Trophoblast cell (in vitro differentiated cells and primary cell): ENCODE results near the gene MRPS9.

ENCODE experiments used
- DNase-seq, 2 donors: peaks; one replicate each; pipeline ENCODE4 v3.0.0-alpha.2; 2016
- H2AFZ ChIP-seq: 2 replicates; pipeline ENCODE4 v1.6.1; 2013; ENCODE audit warnings: low read length, moderate library complexity, mild to moderate bottlenecking; ENCODE audit not compliant: insufficient read depth, poor library complexity
- H2AK5ac ChIP-seq: 2 replicates; pipeline ENCODE4 v1.6.1; 2013; ENCODE audit warnings: mild to moderate bottlenecking, low read length
- H2BK120ac ChIP-seq: 2 replicates; pipeline ENCODE4 v1.6.1; 2013; ENCODE audit warnings: low read length, mild to moderate bottlenecking, moderate library complexity; ENCODE audit not compliant: insufficient read depth, poor library complexity
- H2BK12ac ChIP-seq: 2 replicates; pipeline ENCODE4 v1.6.1; 2013; ENCODE audit warnings: mild to moderate bottlenecking, low read length, moderate library complexity
- H2BK5ac ChIP-seq: 2 replicates; pipeline ENCODE4 v1.6.1; 2013; ENCODE audit warnings: low read length, low read depth, moderate library complexity, mild to moderate bottlenecking; ENCODE audit not compliant: poor library complexity
- H3K14ac ChIP-seq: 2 replicates; pipeline ENCODE4 v1.6.1; 2013; ENCODE audit warnings: mild to moderate bottlenecking, low read length
- H3K18ac ChIP-seq: 2 replicates; pipeline ENCODE4 v1.6.1; 2013; ENCODE audit warnings: mild to moderate bottlenecking, low read length
- H3K23ac ChIP-seq: 2 replicates; pipeline ENCODE4 v1.6.1; 2013; ENCODE audit warnings: low read length
- H3K27ac ChIP-seq: 2 replicates; pipeline ENCODE4 v1.5.1; 2013; ENCODE audit warnings: low read depth, mild to moderate bottlenecking, inconsistent platforms, low read length, moderate library complexity
- H3K27me3 ChIP-seq: 2 replicates; pipeline ENCODE4 v1.6.1; 2013; ENCODE audit warnings: inconsistent platforms, mild to moderate bottlenecking, low read length, moderate library complexity; ENCODE audit not compliant: insufficient read depth
- H3K36me3 ChIP-seq, 2 experiments: 1 replicate in 1 of 2; 2 replicates in 1 of 2; pipeline ENCODE4 v1.6.1; 2013; ENCODE audit warnings: low read length in 2 of 2, mild to moderate bottlenecking in 2 of 2, moderate library complexity in 1 of 2; ENCODE audit not compliant: insufficient read depth in 2 of 2, control insufficient read depth in 1 of 2
- H3K4ac ChIP-seq: 2 replicates; pipeline ENCODE4 v1.6.1; 2013; ENCODE audit warnings: low read depth, mild to moderate bottlenecking, low read length, moderate library complexity
- H3K4me1 ChIP-seq, 2 experiments: 1 replicate in 1 of 2; 2 replicates in 1 of 2; pipeline ENCODE4 v1.6.1; 2013; ENCODE audit warnings: low read length in 2 of 2, mild to moderate bottlenecking in 2 of 2, moderate library complexity in 1 of 2; ENCODE audit not compliant: insufficient read depth in 2 of 2, control insufficient read depth in 1 of 2
- H3K4me2 ChIP-seq: 2 replicates; pipeline ENCODE4 v1.6.1; 2013; ENCODE audit warnings: inconsistent platforms, mild to moderate bottlenecking, low read length, moderate library complexity
- H3K4me3 ChIP-seq: 2 replicates; pipeline ENCODE4 v1.5.1; 2013; ENCODE audit warnings: mild to moderate bottlenecking, low read depth, low read length, inconsistent platforms
- H3K79me1 ChIP-seq: one replicate; pipeline ENCODE4 v1.6.1; 2013; ENCODE audit warnings: low read length
- H3K79me2 ChIP-seq: 2 replicates; pipeline ENCODE4 v1.6.1; 2013; ENCODE audit warnings: low read length, mild to moderate bottlenecking; ENCODE audit not compliant: control insufficient read depth, insufficient read depth, poor library complexity
- H3K9ac ChIP-seq: 2 replicates; pipeline ENCODE4 v1.6.1; 2013; ENCODE audit warnings: mild to moderate bottlenecking, low read length
- H3K9me3 ChIP-seq: 2 replicates; pipeline ENCODE4 v1.6.1; 2013; ENCODE audit warnings: low read depth, mild to moderate bottlenecking, control low read depth, inconsistent platforms, low read length; ENCODE audit not compliant: insufficient read depth
- H4K12ac ChIP-seq: 2 replicates; pipeline ENCODE4 v1.6.1; 2013; ENCODE audit warnings: low read depth, mild to moderate bottlenecking, low read length, moderate library complexity
- H4K8ac ChIP-seq: 2 replicates; pipeline ENCODE4 v1.6.1; 2013; ENCODE audit warnings: low read depth, mild to moderate bottlenecking, low read length, moderate library complexity
- H4K91ac ChIP-seq: one replicate; pipeline ENCODE4 v1.6.1; 2013; ENCODE audit warnings: low read depth, mild to moderate bottlenecking, low read length, moderate library complexity
- WGBS: extraction: QIAGEN DNeasy Blood & Tissue Kit; methylation state at CpG from one replicate; pipeline ENCODE4 v1.1.7; 2013; ENCODE audit warnings: missing lambda C conversion rate; ENCODE audit not compliant: insufficient read length, insufficient coverage; ENCODE audit errors: extremely low coverage; 5-methylcytosine and 5-hydroxymethylcytosine counted together

Gene MRPS9

GRCh38 chr2:105102963-105103421 lies 65.1 kb downstream of the MRPS9 start:
- Histone ChIP-seq H3K4me2 (peak overlapping the region; percentile 29), H3K4ac (no peak overlapping the region), H3K36me3 (peaks cover 3 to 5% of the 10 kb centered on the region in 2 experiments), H3K27ac (peak overlapping the region; percentile 41), H2AK5ac (no peak overlapping the region), H3K79me1 (peaks cover 11% of the 10 kb centered on the region), H3K9me3 (peaks cover 3% of the 10 kb centered on the region), H3K14ac (peak overlapping the region; percentile 38), H4K12ac (no peak overlapping the region), H2BK5ac (peak overlapping the region; percentile 12), H4K8ac (peak overlapping the region; percentile 47), H3K4me1 (peaks cover 7 to 8% of the 10 kb centered on the region in 2 experiments), H3K18ac (no peak overlapping the region), H3K4me3 (no peak overlapping the region), H4K91ac (peak overlapping the region; percentile 63), H3K79me2 (no peaks in the 10 kb centered on the region), H2BK12ac (peak overlapping the region; percentile 39), H3K27me3 (no peaks in the 10 kb centered on the region), H3K9ac (no peak overlapping the region), H2BK120ac (peak overlapping the region; percentile 43), H3K23ac (no peak overlapping the region), H2AFZ (peak overlapping the region; percentile 41)
- DNase-seq = peak; percentile 90 to 91
- WGBS = no CpG with 5 or more reads among the region's 13 CpGs

GRCh38 chr2:105103481-105103880 lies 65.6 kb downstream of the MRPS9 start:
- peaks cover 7 to 8% of the 10 kb centered on the region in 2 experiments for H3K4me1 ChIP-seq
- peak overlapping the region; percentile 25 for H3K18ac ChIP-seq
- no peak overlapping the region for H3K23ac ChIP-seq
- H2AK5ac ChIP-seq = no peak overlapping the region
- peak overlapping the region; percentile 41 for H3K27ac ChIP-seq
- H4K12ac ChIP-seq = no peak overlapping the region
- H2BK5ac ChIP-seq = peak overlapping the region; percentile 12
- peak overlapping the region; percentile 39 for H2BK12ac ChIP-seq
- H2AFZ ChIP-seq = peak overlapping the region; percentile 41
- peaks cover 3 to 5% of the 10 kb centered on the region in 2 experiments for H3K36me3 ChIP-seq
- no peaks in the 10 kb centered on the region for H3K79me2 ChIP-seq
- no peak for DNase-seq
- no peaks in the 10 kb centered on the region for H3K27me3 ChIP-seq
- peak overlapping the region; percentile 15 for H3K4me2 ChIP-seq
- peak overlapping the region; percentile 13 for H4K8ac ChIP-seq
- H3K4me3 ChIP-seq = no peak overlapping the region
- H3K9ac ChIP-seq = no peak overlapping the region
- H4K91ac ChIP-seq = peak overlapping the region; percentile 63
- peak overlapping the region; percentile 38 for H3K14ac ChIP-seq
- H3K4ac ChIP-seq = no peak overlapping the region
- no CpG with 5 or more reads among the region's 6 CpGs for WGBS
- H2BK120ac ChIP-seq = peak overlapping the region; percentile 43
- peaks cover 11% of the 10 kb centered on the region for H3K79me1 ChIP-seq
- peaks cover 3% of the 10 kb centered on the region for H3K9me3 ChIP-seq

GRCh38 chr2:105104208-105104731 lies 66.4 kb downstream of the MRPS9 start:
- H3K79me2 ChIP-seq = no peaks in the 10 kb centered on the region
- no peak overlapping the region for H3K4me3 ChIP-seq
- H3K79me1 ChIP-seq = peaks cover 11% of the 10 kb centered on the region
- H3K27ac ChIP-seq = no peak overlapping the region
- H2BK5ac ChIP-seq = peak overlapping the region; percentile 15
- WGBS = no CpG with 5 or more reads among the region's 8 CpGs
- no peak overlapping the region for H3K23ac ChIP-seq
- peak overlapping the region; percentile 26 for H4K91ac ChIP-seq
- no peak overlapping the region for H3K4ac ChIP-seq
- no peak for DNase-seq
- H2BK120ac ChIP-seq = peak overlapping the region; percentile 47
- peak overlapping the region; percentile 62 for H2BK12ac ChIP-seq
- no peak overlapping the region for H2AK5ac ChIP-seq
- no peak overlapping the region for H4K12ac ChIP-seq
- peaks cover 3% of the 10 kb centered on the region for H3K9me3 ChIP-seq
- no peak overlapping the region for H3K14ac ChIP-seq
- peaks cover 3 to 5% of the 10 kb centered on the region in 2 experiments for H3K36me3 ChIP-seq
- peaks cover 7 to 8% of the 10 kb centered on the region in 2 experiments for H3K4me1 ChIP-seq
- H3K4me2 ChIP-seq = no peak overlapping the region
- no peak overlapping the region for H3K18ac ChIP-seq
- H4K8ac ChIP-seq = no peak overlapping the region
- H3K27me3 ChIP-seq = no peaks in the 10 kb centered on the region
- no peak overlapping the region for H2AFZ ChIP-seq
- H3K9ac ChIP-seq = no peak overlapping the region

GRCh38 chr2:105110295-105110829 lies 72.5 kb downstream of the MRPS9 start:
- H3K9me3 ChIP-seq = no peaks in the 10 kb centered on the region
- H3K14ac ChIP-seq = no peak overlapping the region
- H4K8ac ChIP-seq = no peak overlapping the region
- H4K12ac ChIP-seq = no peak overlapping the region
- H3K79me1 ChIP-seq = no peaks in the 10 kb centered on the region
- H3K27me3 ChIP-seq = no peaks in the 10 kb centered on the region
- no peak overlapping the region for H3K4ac ChIP-seq
- no peak overlapping the region for H3K9ac ChIP-seq
- H3K27ac ChIP-seq = no peak overlapping the region
- no peak overlapping the region for H2AFZ ChIP-seq
- no peak overlapping the region for H3K23ac ChIP-seq
- no peak overlapping the region for H2BK5ac ChIP-seq
- H3K79me2 ChIP-seq = no peaks in the 10 kb centered on the region
- no peak for DNase-seq
- H2BK12ac ChIP-seq = no peak overlapping the region
- no peak overlapping the region for H3K4me2 ChIP-seq
- WGBS = no CpG with 5 or more reads among the region's 5 CpGs
- H2BK120ac ChIP-seq = no peak overlapping the region
- H3K36me3 ChIP-seq = no peaks in the 10 kb centered on the region
- H3K4me1 ChIP-seq = no peaks in the 10 kb centered on the region
- H4K91ac ChIP-seq = no peak overlapping the region
- H2AK5ac ChIP-seq = no peak overlapping the region
- no peak overlapping the region for H3K18ac ChIP-seq
- H3K4me3 ChIP-seq = no peak overlapping the region
